Uterus (tissue), 2 donors: ENCODE measurements around the gene PTPN13.

Experiments
- CTCF ChIP-seq, 4 experiments: fragments of 200-600 bp in 2 of 4; fragments of 450-650 bp in 2 of 4; sonication (generic) in 2 of 4; IDR thresholded peaks; one replicate each; pipeline ENCODE4 v1.5.1; 2016 to 2019; ENCODE audit warnings: antibody characterized with exemption in 4 of 4, mild to moderate bottlenecking in 2 of 4, moderate library complexity in 1 of 4
- POLR2A ChIP-seq, 2 donors: fragments of 450-650 bp; IDR thresholded peaks; one replicate each; pipeline ENCODE4 v1.6.1; 2016; ENCODE audit warnings: antibody characterized with exemption in 2 of 2, mild to moderate bottlenecking in 1 of 2, moderate library complexity in 1 of 2

- TF ChIP-seq POLR2A (IDR thresholded peaks at IDR 0.05): no peak
- TF ChIP-seq CTCF (IDR thresholded peaks at IDR 0.05): no peak
Measured at GRCh38 chr4:86717651-86718050, 123.5 kb downstream of the PTPN13 start.
